ENCODE results near the gene CDT1. TPM values are rescaled to one million over a fixed set of nuclear protein-coding genes. Genes with fewer than 3 reads are reported as not detected.

Gene CDT1
- total RNA-seq, 3 donors from 2014 or later (not counting 1 experiment from before 2014, with no cell fraction given) = 2.2 to 3.8 (median 2.6) TPM

DNA sequence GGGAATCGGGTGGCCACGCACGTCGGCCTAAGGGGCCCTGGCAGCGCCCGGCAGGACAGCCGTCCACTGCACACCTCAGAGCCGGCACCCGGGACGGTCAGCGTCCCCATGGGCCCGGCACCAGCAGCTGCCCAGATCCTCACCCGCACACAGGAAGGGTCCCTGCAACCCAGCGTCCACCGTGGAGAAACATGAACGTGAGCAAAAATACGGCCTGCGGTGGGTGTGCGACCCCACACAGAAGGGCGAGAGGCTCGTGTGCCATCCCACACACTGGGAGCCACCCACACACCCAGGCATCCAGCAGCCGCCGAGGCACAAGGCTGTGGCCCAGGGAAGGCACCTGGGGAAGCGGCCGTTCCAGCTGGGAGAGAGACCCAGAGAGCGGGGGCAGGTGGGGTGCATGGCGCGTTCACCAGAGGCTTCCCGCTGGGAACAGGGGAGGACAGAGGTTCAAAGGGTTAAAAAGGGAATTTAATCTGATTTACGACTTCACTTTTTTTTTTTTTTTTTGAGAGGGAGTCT lies 25.0 kb upstream of the CDT1 start:
- no peaks in the 10 kb centered on the region for H3K27me3 ChIP-seq (ENCODE audit: control insufficient read depth, insufficient read depth, low read length)
- no peak overlapping the region for H3K4me3 ChIP-seq (ENCODE audit: low read length)
- no peak for TF ChIP-seq CTCF (IDR thresholded peaks at IDR 0.05)
- peak overlapping the region; percentile 63 to 69 for H3K27ac Mint-ChIP-seq
- intact Hi-C loops (cut with micrococcal nuclease) = no loop called here
- WGBS (ENCODE audit: insufficient coverage) = 86% methylated on average over 30 of the region's 30 CpGs
- H3K27ac ChIP-seq (ENCODE audit: low read length) = no peak overlapping the region
- no peaks in the 10 kb centered on the region for H3K36me3 ChIP-seq (ENCODE audit: control insufficient read depth, insufficient read depth, low read length)
- no peaks in the 10 kb centered on the region for H3K36me3 Mint-ChIP-seq
- H3K9me3 Mint-ChIP-seq = no peaks in the 10 kb centered on the region
- H3K27me3 Mint-ChIP-seq (ENCODE audit: low read depth in 2 of 2) = no peaks in the 10 kb centered on the region
- DNase-seq = no peak
- no peak for ATAC-seq
- peak overlapping the region; percentile 58 for H3K4me3 Mint-ChIP-seq
- peaks cover 71% of the 10 kb centered on the region for H3K4me1 ChIP-seq (ENCODE audit: control insufficient read depth, insufficient read depth, low read length)
- peaks cover 50 to 83% of the 10 kb centered on the region in 2 donors for H3K4me1 Mint-ChIP-seq
- H3K9me3 ChIP-seq (ENCODE audit: control insufficient read depth, insufficient read depth, low read length) = no peaks in the 10 kb centered on the region

- Mint-ChIP-seq H3K4me1 (peaks cover 53 to 77% of the 10 kb centered on the region in 2 donors), H3K4me3 (peak overlapping the region; percentile 92), H3K36me3 (no peaks in the 10 kb centered on the region), H3K27me3 (ENCODE audit: low read depth in 2 of 2) (no peaks in the 10 kb centered on the region), H3K9me3 (no peaks in the 10 kb centered on the region), H3K27ac (peak overlapping the region; percentile 82 to 91)
- intact Hi-C loops (cut with micrococcal nuclease) = loop anchor here (10.0 kb wide), 1 partner anchor 325 kb away; the partner anchor contains the start of gene ZFPM1
- H3K4me3 ChIP-seq (ENCODE audit: low read length) = no peak overlapping the region
- ATAC-seq = no peak
- H3K4me1 ChIP-seq (ENCODE audit: control insufficient read depth, insufficient read depth, low read length) = peaks cover 73% of the 10 kb centered on the region
- H3K36me3 ChIP-seq (ENCODE audit: control insufficient read depth, insufficient read depth, low read length) = no peaks in the 10 kb centered on the region
- peak overlapping the region; percentile 78 for H3K27ac ChIP-seq (ENCODE audit: low read length)
- no peaks in the 10 kb centered on the region for H3K9me3 ChIP-seq (ENCODE audit: control insufficient read depth, insufficient read depth, low read length)
- WGBS (ENCODE audit: insufficient coverage) = 73% methylated on average over 34 of the region's 34 CpGs
- no peak for TF ChIP-seq CTCF (IDR thresholded peaks at IDR 0.05)
- no peaks in the 10 kb centered on the region for H3K27me3 ChIP-seq (ENCODE audit: control insufficient read depth, insufficient read depth, low read length)
- DNase-seq = no peak
These were observed 24.0 kb upstream of the CDT1 start for GRCh38 chr16:88779406-88780141.

- peak overlapping the region; percentile 78 for H3K27ac ChIP-seq (ENCODE audit: low read length)
- peaks cover 73% of the 10 kb centered on the region for H3K4me1 ChIP-seq (ENCODE audit: control insufficient read depth, insufficient read depth, low read length)
- H3K4me3 Mint-ChIP-seq = peak overlapping the region; percentile 92
- no peaks in the 10 kb centered on the region for H3K27me3 ChIP-seq (ENCODE audit: control insufficient read depth, insufficient read depth, low read length)
- DNase-seq (no peak), ATAC-seq (peak in 1 of 3 donors; percentile 5)
- no peaks in the 10 kb centered on the region for H3K27me3 Mint-ChIP-seq (ENCODE audit: low read depth in 2 of 2)
- H3K4me1 Mint-ChIP-seq = peaks cover 53 to 73% of the 10 kb centered on the region in 2 donors
- H3K36me3 ChIP-seq (ENCODE audit: control insufficient read depth, insufficient read depth, low read length) = no peaks in the 10 kb centered on the region
- no peaks in the 10 kb centered on the region for H3K36me3 Mint-ChIP-seq
- TF ChIP-seq CTCF (IDR thresholded peaks at IDR 0.05) = no peak
- peak overlapping the region; percentile 82 to 91 for H3K27ac Mint-ChIP-seq
- no peaks in the 10 kb centered on the region for H3K9me3 Mint-ChIP-seq
- WGBS (ENCODE audit: insufficient coverage) = 70% methylated on average over 8 of the region's 13 CpGs
- no peak overlapping the region for H3K4me3 ChIP-seq (ENCODE audit: low read length)
- intact Hi-C loops (cut with micrococcal nuclease) = loop anchor here (10.0 kb wide), 1 partner anchor 326 kb away; the partner anchor contains the start of gene ZFPM1
- no peaks in the 10 kb centered on the region for H3K9me3 ChIP-seq (ENCODE audit: control insufficient read depth, insufficient read depth, low read length)
These were observed 23.2 kb upstream of the CDT1 start for GRCh38 chr16:88780142-88781062.

Data from natural killer cell (primary cell).